ENCODE measurements around the gene TMPRSS3.

DNA sequence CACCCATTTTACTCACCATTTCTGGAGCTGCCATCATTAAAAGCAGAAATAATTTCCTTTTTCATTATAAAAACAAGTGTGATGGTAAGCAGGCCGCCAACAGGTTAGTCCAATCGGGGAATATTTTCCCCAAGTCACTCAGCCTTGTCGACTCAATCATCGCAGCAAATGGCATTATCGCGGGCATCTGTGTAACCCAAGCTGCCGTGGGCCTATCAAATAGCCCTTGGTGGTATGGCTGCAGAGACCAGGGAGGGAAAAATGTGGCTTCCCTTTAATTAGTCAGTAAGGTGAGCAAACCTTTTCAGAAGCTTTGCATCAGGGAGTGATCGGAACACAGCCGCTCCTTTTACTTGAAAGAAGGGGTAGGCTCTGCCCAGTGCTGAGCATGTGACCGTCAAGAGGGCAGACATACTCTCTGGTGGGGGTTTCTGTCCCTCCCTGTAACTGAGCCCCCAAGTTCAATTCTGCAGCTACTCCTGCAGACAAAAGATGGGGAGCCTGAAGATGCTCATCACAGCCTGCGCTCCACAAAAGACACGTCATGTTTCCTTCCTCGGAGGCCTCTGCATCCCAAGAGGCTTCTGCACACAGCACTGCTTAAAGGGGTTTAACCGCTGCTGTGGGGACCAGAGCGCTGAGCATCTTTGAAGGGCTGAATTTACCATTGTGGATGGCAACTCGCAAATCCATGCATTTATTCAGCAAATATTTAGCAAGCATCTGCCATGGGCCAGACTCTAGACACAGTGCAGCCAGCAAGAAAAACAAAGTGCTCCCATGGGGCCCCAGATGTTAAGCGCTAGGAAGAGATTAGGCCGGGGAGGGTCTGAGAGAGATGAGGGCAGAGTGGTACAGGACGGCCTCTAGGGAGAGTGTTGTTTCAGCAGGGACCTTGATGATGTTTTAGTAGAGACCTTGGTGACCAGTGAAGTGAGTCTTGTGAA lies 1.2 kb upstream of the TMPRSS3 start:
- TF ChIP-seq, protein P1, sequence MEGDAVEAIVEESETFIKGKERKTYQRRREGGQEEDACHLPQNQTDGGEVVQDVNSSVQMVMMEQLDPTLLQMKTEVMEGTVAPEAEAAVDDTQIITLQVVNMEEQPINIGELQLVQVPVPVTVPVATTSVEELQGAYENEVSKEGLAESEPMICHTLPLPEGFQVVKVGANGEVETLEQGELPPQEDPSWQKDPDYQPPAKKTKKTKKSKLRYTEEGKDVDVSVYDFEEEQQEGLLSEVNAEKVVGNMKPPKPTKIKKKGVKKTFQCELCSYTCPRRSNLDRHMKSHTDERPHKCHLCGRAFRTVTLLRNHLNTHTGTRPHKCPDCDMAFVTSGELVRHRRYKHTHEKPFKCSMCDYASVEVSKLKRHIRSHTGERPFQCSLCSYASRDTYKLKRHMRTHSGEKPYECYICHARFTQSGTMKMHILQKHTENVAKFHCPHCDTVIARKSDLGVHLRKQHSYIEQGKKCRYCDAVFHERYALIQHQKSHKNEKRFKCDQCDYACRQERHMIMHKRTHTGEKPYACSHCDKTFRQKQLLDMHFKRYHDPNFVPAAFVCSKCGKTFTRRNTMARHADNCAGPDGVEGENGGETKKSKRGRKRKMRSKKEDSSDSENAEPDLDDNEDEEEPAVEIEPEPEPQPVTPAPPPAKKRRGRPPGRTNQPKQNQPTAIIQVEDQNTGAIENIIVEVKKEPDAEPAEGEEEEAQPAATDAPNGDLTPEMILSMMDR (IDR thresholded peaks at IDR 0.05) = no peak
- no peak for TF ChIP-seq POLR2A (IDR thresholded peaks at IDR 0.05)

Data from thyroid gland (tissue), 4 donors.